Natural killer cell (primary cell): Measurements from ENCODE around the gene ZNF532. TPM values are rescaled to one million over a fixed set of nuclear protein-coding genes. Genes with fewer than 3 reads are reported as not detected.

ENCODE experiments used
- ATAC-seq, 3 donors: fragments of 150-1000 bp in 2 of 3; fragments of 200-7000 bp in 1 of 3; cut with Tn5 transposase; 1 replicate in 1 of 3; 2 replicates in 2 of 3; pipeline ENCODE4 v1.10.0; 2021; ENCODE audit warnings: mild to moderate bottlenecking in 2 of 3, moderate library complexity in 2 of 3
- DNase-seq, 2 donors: peaks; one replicate each; pipeline versions ENCODE4 v3.0.0 to v3.0.0-alpha.2; 2013 to 2021; ENCODE audit warnings: mixed read lengths in 1 of 2
- H3K27ac ChIP-seq: one replicate; pipeline ENCODE4 v1.5.1; 2013; ENCODE audit warnings: mild to moderate bottlenecking, low read length
- H3K27me3 ChIP-seq: one replicate; pipeline ENCODE4 v1.6.1; 2013; ENCODE audit warnings: low read length; ENCODE audit not compliant: control insufficient read depth, insufficient read depth
- H3K36me3 ChIP-seq: one replicate; pipeline ENCODE4 v1.6.1; 2013; ENCODE audit warnings: low read length; ENCODE audit not compliant: control insufficient read depth, insufficient read depth
- H3K4me1 ChIP-seq: one replicate; pipeline ENCODE4 v1.6.1; 2013; ENCODE audit warnings: low read length; ENCODE audit not compliant: control insufficient read depth, insufficient read depth
- H3K4me3 ChIP-seq: one replicate; pipeline ENCODE4 v1.5.1; 2013; ENCODE audit warnings: low read length
- H3K9me3 ChIP-seq: one replicate; pipeline ENCODE4 v1.6.1; 2013; ENCODE audit warnings: low read length; ENCODE audit not compliant: control insufficient read depth, insufficient read depth
- H3K27ac Mint-ChIP-seq, 2 donors: one replicate each; pipeline ENCODE4 v1.8.0; 2022; ENCODE audit warnings: mild to moderate bottlenecking in 2 of 2, mixed read lengths in 2 of 2, moderate library complexity in 1 of 2
- H3K27me3 Mint-ChIP-seq, 2 donors: one replicate each; pipeline ENCODE4 v1.8.0; 2022; ENCODE audit warnings: low read depth in 2 of 2, mixed read lengths in 2 of 2
- H3K36me3 Mint-ChIP-seq: one replicate; pipeline ENCODE4 v1.8.0; 2022; ENCODE audit warnings: mixed read lengths
- H3K4me1 Mint-ChIP-seq, 2 donors: one replicate each; pipeline ENCODE4 v1.8.0; 2022; ENCODE audit warnings: mixed read lengths in 2 of 2
- H3K4me3 Mint-ChIP-seq: one replicate; pipeline ENCODE4 v1.8.0; 2022; ENCODE audit warnings: mild to moderate bottlenecking, moderate library complexity, mixed read lengths
- H3K9me3 Mint-ChIP-seq, 2 donors: one replicate each; pipeline ENCODE4 v1.8.0; 2022; ENCODE audit warnings: mixed read lengths in 2 of 2
- CTCF ChIP-seq: fragments of 200-600 bp; IDR thresholded peaks from one replicate; pipeline ENCODE4 v1.8.0; 2022; ENCODE audit warnings: antibody characterized with exemption
- WGBS: methylation state at CpG from one replicate; pipeline ENCODE4 v1.1.7; 2013; ENCODE audit warnings: missing lambda C conversion rate; ENCODE audit not compliant: insufficient coverage; 5-methylcytosine and 5-hydroxymethylcytosine counted together
- intact Hi-C: fragments of 100-400 bp; cut with micrococcal nuclease; formaldehyde crosslinking; loops from one replicate; pipeline ENCODE4 v1.14.2; 2022
- total RNA-seq, 4 donors: library from RNA; stranded (reverse); fragments of 120-200 nt in 1 of 4; gene quantifications; one replicate each; pipeline versions ENCODE4 v1.2.3 to v1.2.4, GENCODE V29; 2013 to 2022

Gene ZNF532
- total RNA-seq, 3 donors from 2014 or later (not counting 1 experiment from before 2014, with no cell fraction given) = 4.8 to 28.5 (median 6.1) TPM

GRCh38 chr18:58937071-58937886 lies 72.6 kb downstream of the ZNF532 start:
- Histone ChIP-seq H3K36me3 (no peaks in the 10 kb centered on the region), H3K9me3 (no peaks in the 10 kb centered on the region), H3K27ac (no peak overlapping the region), H3K4me1 (no peaks in the 10 kb centered on the region), H3K27me3 (no peaks in the 10 kb centered on the region), H3K4me3 (no peak overlapping the region)
- no peaks in the 10 kb centered on the region for H3K36me3 Mint-ChIP-seq
- H3K4me3 Mint-ChIP-seq = no peak overlapping the region
- H3K9me3 Mint-ChIP-seq = no peaks in the 10 kb centered on the region
- 35% methylated on average over 3 of the region's 3 CpGs for WGBS
- intact Hi-C loops = no loop called here
- DNase-seq (no peak), ATAC-seq (no peak)
- H3K27me3 Mint-ChIP-seq = peaks cover 6 to 7% of the 10 kb centered on the region in 2 donors
- H3K4me1 Mint-ChIP-seq = no peaks in the 10 kb centered on the region
- H3K27ac Mint-ChIP-seq = no peak overlapping the region
- TF ChIP-seq CTCF = no peak

- peaks cover 6 to 7% of the 10 kb centered on the region in 2 donors for H3K27me3 Mint-ChIP-seq
- no peaks in the 10 kb centered on the region for H3K36me3 ChIP-seq
- intact Hi-C loops = no loop called here
- H3K9me3 Mint-ChIP-seq = no peaks in the 10 kb centered on the region
- ATAC-seq (no peak), DNase-seq (no peak)
- H3K4me1 Mint-ChIP-seq = no peaks in the 10 kb centered on the region
- no peak overlapping the region for H3K27ac ChIP-seq
- no peaks in the 10 kb centered on the region for H3K9me3 ChIP-seq
- no peaks in the 10 kb centered on the region for H3K27me3 ChIP-seq
- no peaks in the 10 kb centered on the region for H3K4me1 ChIP-seq
- no peak overlapping the region for H3K4me3 Mint-ChIP-seq
- H3K27ac Mint-ChIP-seq = no peak overlapping the region
- TF ChIP-seq CTCF = no peak
- 90% methylated on average over 3 of the region's 3 CpGs for WGBS
- H3K4me3 ChIP-seq = no peak overlapping the region
- H3K36me3 Mint-ChIP-seq = no peaks in the 10 kb centered on the region
Measured at GRCh38 chr18:58937887-58938267, 73.2 kb downstream of the ZNF532 start.

- intact Hi-C loops = no loop called here
- H3K27me3 ChIP-seq = no peaks in the 10 kb centered on the region
Measured at GRCh38 chr18:58941426-58942099, 76.9 kb downstream of the ZNF532 start.

More at GRCh38 chr18:58941426-58942099, 76.9 kb downstream of the ZNF532 start:
- no peak overlapping the region for H3K27ac Mint-ChIP-seq
- no peaks in the 10 kb centered on the region for H3K4me1 Mint-ChIP-seq
- H3K4me3 Mint-ChIP-seq = no peak overlapping the region
- peaks cover 0 to 7% of the 10 kb centered on the region in 2 donors for H3K27me3 Mint-ChIP-seq
- Histone ChIP-seq H3K4me1 (no peaks in the 10 kb centered on the region), H3K36me3 (no peaks in the 10 kb centered on the region), H3K9me3 (no peaks in the 10 kb centered on the region), H3K4me3 (no peak overlapping the region), H3K27ac (no peak overlapping the region)
- H3K9me3 Mint-ChIP-seq = no peaks in the 10 kb centered on the region
- DNase-seq (no peak), ATAC-seq (no peak)
- no peak for TF ChIP-seq CTCF
- WGBS = 92% methylated on average over 8 of the region's 8 CpGs
- H3K36me3 Mint-ChIP-seq = no peaks in the 10 kb centered on the region
